ENCODE results near the gene SRCAP. TPM values are rescaled to one million over a fixed set of nuclear protein-coding genes. Genes with fewer than 3 reads are reported as not detected.

SRCAP gene
- total RNA-seq, 1 donor from 2014 or later = 59.3 TPM

- ATAC-seq (no peak), DNase-seq (ENCODE audit: low spot score) (no peak)
- intact Hi-C loops (cut with DNase I) = no loop called here
Observed at GRCh38 chr16:30764816-30765465, 66.0 kb downstream of the SRCAP start.

GRCh38 chr16:30766206-30766932 lies 67.4 kb downstream of the SRCAP start:
- ATAC-seq = no peak
- intact Hi-C loops (cut with DNase I) = no loop called here
- no peak for DNase-seq (ENCODE audit: low spot score)

GRCh38 chr16:30766933-30767284 lies 67.9 kb downstream of the SRCAP start:
- intact Hi-C loops (cut with DNase I) = no loop called here
- ATAC-seq = no peak
- DNase-seq (ENCODE audit: low spot score) = no peak

- ATAC-seq (no peak), DNase-seq (ENCODE audit: low spot score) (no peak)
- intact Hi-C loops (cut with DNase I) = no loop called here
Observed at GRCh38 chr16:30767767-30768465, 68.9 kb downstream of the SRCAP start.

GRCh38 chr16:30768583-30769181 lies 69.7 kb downstream of the SRCAP start:
- intact Hi-C loops (cut with DNase I) = no loop called here
- ATAC-seq (no peak), DNase-seq (ENCODE audit: low spot score) (no peak)

- intact Hi-C loops (cut with DNase I) = no loop called here
- DNase-seq (ENCODE audit: low spot score) (no peak), ATAC-seq (no peak)
Observed at GRCh38 chr16:30769379-30770089, 70.6 kb downstream of the SRCAP start.

- ATAC-seq (no peak), DNase-seq (ENCODE audit: low spot score) (no peak)
- intact Hi-C loops (cut with DNase I) = no loop called here
Observed at GRCh38 chr16:30771726-30772125, 72.8 kb downstream of the SRCAP start.

- ATAC-seq = no peak
- intact Hi-C loops (cut with DNase I) = no loop called here
- no peak for DNase-seq (ENCODE audit: low spot score)
Observed at GRCh38 chr16:30773826-30774225, 74.9 kb downstream of the SRCAP start.

GRCh38 chr16:30774367-30775130 lies 75.6 kb downstream of the SRCAP start:
- ATAC-seq = peak; percentile 3
- DNase-seq (ENCODE audit: low spot score) = no peak
- intact Hi-C loops (cut with DNase I) = no loop called here

GRCh38 chr16:30775131-30775391 lies 76.1 kb downstream of the SRCAP start:
- intact Hi-C loops (cut with DNase I) = no loop called here
- ATAC-seq = no peak

GRCh38 chr16:30775392-30776188 lies 76.6 kb downstream of the SRCAP start:
- intact Hi-C loops (cut with DNase I) = no loop called here
- peak; percentile 89 for DNase-seq (ENCODE audit: low spot score)
- ATAC-seq = peak; percentile 84

More at GRCh38 chr16:30775131-30775391, 76.1 kb downstream of the SRCAP start:
- DNase-seq (ENCODE audit: low spot score) = no peak

GRCh38 chr16:30777591-30778297 lies 78.8 kb downstream of the SRCAP start:
- ATAC-seq (no peak), DNase-seq (ENCODE audit: low spot score) (no peak)
- intact Hi-C loops (cut with DNase I) = no loop called here

GRCh38 chr16:30778549-30779244 lies 79.7 kb downstream of the SRCAP start:
- intact Hi-C loops (cut with DNase I) = no loop called here
- ATAC-seq (peak; percentile 74), DNase-seq (ENCODE audit: low spot score) (no peak)

GRCh38 chr16:30779596-30779995 lies 80.6 kb downstream of the SRCAP start:
- ATAC-seq (no peak), DNase-seq (ENCODE audit: low spot score) (no peak)
- intact Hi-C loops (cut with DNase I) = no loop called here

- DNase-seq (ENCODE audit: low spot score) (no peak), ATAC-seq (no peak)
- intact Hi-C loops (cut with DNase I) = no loop called here
Observed at GRCh38 chr16:30780021-30780420, 81.0 kb downstream of the SRCAP start.

GRCh38 chr16:30780549-30780948 lies 81.6 kb downstream of the SRCAP start:
- DNase-seq (ENCODE audit: low spot score) = no peak
- intact Hi-C loops (cut with DNase I) = no loop called here

More at GRCh38 chr16:30780549-30780948, 81.6 kb downstream of the SRCAP start:
- no peak for ATAC-seq

Data from sciatic nerve (tissue), 2 donors.